ENCODE data around the gene CD109.

DNA sequence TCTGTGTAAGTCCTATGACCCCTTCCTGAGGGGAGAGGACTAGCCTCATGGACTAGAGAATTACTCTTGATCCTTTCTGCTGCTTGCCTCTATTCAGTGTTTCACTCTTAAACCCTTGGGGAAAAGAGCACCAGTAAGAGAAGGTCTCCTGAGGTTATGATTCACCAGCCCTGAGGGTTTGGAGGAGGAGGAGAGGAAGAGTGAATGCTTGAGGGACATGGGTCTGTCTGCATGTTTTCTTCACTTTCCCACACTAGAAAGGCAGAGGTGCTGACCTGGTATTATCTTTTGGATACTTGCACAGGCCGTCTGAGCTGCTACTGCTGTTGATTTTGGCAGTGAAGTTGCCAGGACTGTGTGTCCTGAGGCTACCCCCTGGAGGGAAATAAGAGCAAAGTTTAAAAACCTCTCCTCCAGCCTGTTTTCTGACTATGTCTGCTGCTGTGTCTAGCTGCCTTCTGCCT is 78.3 kb downstream of the CD109 start:
- TF ChIP-seq, protein P1, sequence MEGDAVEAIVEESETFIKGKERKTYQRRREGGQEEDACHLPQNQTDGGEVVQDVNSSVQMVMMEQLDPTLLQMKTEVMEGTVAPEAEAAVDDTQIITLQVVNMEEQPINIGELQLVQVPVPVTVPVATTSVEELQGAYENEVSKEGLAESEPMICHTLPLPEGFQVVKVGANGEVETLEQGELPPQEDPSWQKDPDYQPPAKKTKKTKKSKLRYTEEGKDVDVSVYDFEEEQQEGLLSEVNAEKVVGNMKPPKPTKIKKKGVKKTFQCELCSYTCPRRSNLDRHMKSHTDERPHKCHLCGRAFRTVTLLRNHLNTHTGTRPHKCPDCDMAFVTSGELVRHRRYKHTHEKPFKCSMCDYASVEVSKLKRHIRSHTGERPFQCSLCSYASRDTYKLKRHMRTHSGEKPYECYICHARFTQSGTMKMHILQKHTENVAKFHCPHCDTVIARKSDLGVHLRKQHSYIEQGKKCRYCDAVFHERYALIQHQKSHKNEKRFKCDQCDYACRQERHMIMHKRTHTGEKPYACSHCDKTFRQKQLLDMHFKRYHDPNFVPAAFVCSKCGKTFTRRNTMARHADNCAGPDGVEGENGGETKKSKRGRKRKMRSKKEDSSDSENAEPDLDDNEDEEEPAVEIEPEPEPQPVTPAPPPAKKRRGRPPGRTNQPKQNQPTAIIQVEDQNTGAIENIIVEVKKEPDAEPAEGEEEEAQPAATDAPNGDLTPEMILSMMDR (IDR thresholded peaks at IDR 0.05) = no peak
- TF ChIP-seq POLR2A (IDR thresholded peaks at IDR 0.05) = no peak
